H1 (cell line): Measurements from ENCODE around the gene KLF13. TPM values are rescaled to one million over a fixed set of nuclear protein-coding genes. Genes with fewer than 3 reads are reported as not detected.

ENCODE experiments used
- CHD7 ChIP-seq: fragments of 300-600 bp; sonication (generic); IDR thresholded peaks from 2 replicates; pipeline ENCODE4 v1.7.1; 2012; ENCODE audit warnings: low read length, moderate library complexity, mild to moderate bottlenecking, inconsistent platforms; ENCODE audit not compliant: insufficient replicate concordance
- polyA plus RNA-seq, 7 experiments: library from polyadenylated mRNA; depleted of rRNA in 3 of 7; stranded (reverse) in 5 of 7; unstranded in 2 of 7; fragments of >200 nt in 5 of 7; fragments of 200-250 nt in 2 of 7; gene quantifications; 1 replicate in 5 of 7; 2 replicates in 1 of 7; 4 replicates in 1 of 7; pipeline versions ENCODE4 v1.2.1 to v1.2.3, GENCODE V29; 2011 to 2013; ENCODE audit warnings: missing spikeins in 2 of 7, mixed read lengths in 2 of 7
- total RNA-seq: library from RNA; stranded (reverse); fragmentation: NEBNext Ultra II Directional; extraction: Animal tissue kit (Norgen Biotek cat#: 25700); gene quantifications from 2 replicates; pipeline ENCODE4 v1.2.1, GENCODE V29; 2021

The KLF13 gene
- total and polyA plus RNA-seq, 2 of the 8 experiments (the other 6 are each of a cell fraction or from before 2014, with no cell fraction given): 18.3 to 33.4 TPM

GRCh38 chr15:31392761-31393401 is 66.2 kb downstream of the KLF13 start (continued):
- no peak for TF ChIP-seq CHD7
